GM08714 (cell line): ENCODE results near the gene PATJ.
"Not testable (repeated sequence)": the region's sequence is repeated elsewhere in the genome, so short reads cannot be mapped to it uniquely, and the experiment has no call there.

Experiments used
- H3K4me3 ChIP-seq: fragments of 200-500 bp; sonication (Bioruptor generic); 2 replicates; pipeline ENCODE4 v1.5.1; 2014; ENCODE audit warnings: mild to moderate bottlenecking, low read length, inconsistent platforms
- ZNF274 ChIP-seq: IDR thresholded peaks from 2 replicates; pipeline ENCODE4 v1.6.1; 2012; ENCODE audit warnings: mild to moderate bottlenecking, low read depth, low read length

The PATJ gene

GRCh38 chr1:61914823-61915482 lies 172.7 kb downstream of the PATJ start:
- no peak overlapping the region for H3K4me3 ChIP-seq
- TF ChIP-seq ZNF274 = no peak

DNA sequence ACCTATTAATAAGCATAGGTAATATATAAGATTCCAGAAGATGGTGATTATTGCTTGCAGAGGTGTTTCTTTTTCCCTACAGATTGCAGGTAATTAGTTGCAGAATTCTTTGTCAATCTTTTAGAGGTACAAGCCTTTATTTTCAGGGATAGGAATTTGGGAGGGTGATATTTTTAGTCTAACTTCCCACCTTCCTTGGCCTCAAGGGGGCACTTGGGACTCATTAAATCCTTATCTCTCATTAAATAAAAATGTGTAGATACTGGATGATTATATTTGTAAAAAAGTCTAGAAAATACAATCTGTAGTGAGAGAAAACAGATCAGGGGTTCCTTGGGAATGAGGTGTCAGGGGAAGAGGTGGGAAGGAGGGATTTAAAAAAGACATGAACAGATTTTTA lies 179.2 kb downstream of the PATJ start:
- no peak for TF ChIP-seq ZNF274
- no peak overlapping the region for H3K4me3 ChIP-seq

DNA sequence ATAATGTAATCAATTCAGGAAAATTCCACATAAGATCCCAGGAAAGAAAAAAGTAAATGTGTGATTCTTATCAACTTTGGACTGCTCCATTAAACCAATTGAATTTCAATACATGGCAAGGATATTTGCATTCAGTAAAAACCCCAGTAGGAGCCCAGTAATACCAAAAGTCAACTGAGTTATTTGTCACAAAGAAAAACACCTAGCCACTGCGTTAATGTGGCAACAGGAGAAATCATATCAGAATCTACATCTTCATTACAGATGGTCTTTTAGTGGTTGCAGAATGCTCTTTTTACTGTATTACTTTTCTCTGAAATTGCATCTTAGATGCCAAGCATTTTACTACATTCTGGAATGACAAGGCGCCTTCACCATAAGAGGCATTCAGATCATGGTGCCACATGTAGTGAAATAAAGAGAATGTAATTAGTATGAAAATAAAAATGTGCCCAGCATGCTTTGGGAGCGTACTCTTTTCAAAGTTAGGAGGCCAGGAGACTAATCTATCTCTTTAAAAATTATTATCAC lies 180.7 kb downstream of the PATJ start:
- no peak for TF ChIP-seq ZNF274

GRCh38 chr1:61925591-61926298 lies 183.5 kb downstream of the PATJ start:
- H3K4me3 ChIP-seq = no peak overlapping the region
- no peak for TF ChIP-seq ZNF274

More for the DNA sequence above, 180.7 kb downstream of the PATJ start:
- no peak overlapping the region for H3K4me3 ChIP-seq

- no peak overlapping the region for H3K4me3 ChIP-seq
- no peak for TF ChIP-seq ZNF274
Observed at GRCh38 chr1:61926597-61926996, 184.3 kb downstream of the PATJ start.

GRCh38 chr1:61930116-61930645 lies 187.9 kb downstream of the PATJ start:
- TF ChIP-seq ZNF274 = no peak

GRCh38 chr1:61931587-61932279 lies 189.5 kb downstream of the PATJ start:
- TF ChIP-seq ZNF274 = no peak
- H3K4me3 ChIP-seq = no peak overlapping the region

More at GRCh38 chr1:61930116-61930645, 187.9 kb downstream of the PATJ start:
- no peak overlapping the region for H3K4me3 ChIP-seq

GRCh38 chr1:61935516-61935915 lies 193.2 kb downstream of the PATJ start:
- no peak overlapping the region for H3K4me3 ChIP-seq
- TF ChIP-seq ZNF274 = no peak

GRCh38 chr1:61936839-61937238 lies 194.6 kb downstream of the PATJ start:
- no peak for TF ChIP-seq ZNF274

GRCh38 chr1:61941794-61942193 lies 199.5 kb downstream of the PATJ start:
- no peak for TF ChIP-seq ZNF274
- no peak overlapping the region for H3K4me3 ChIP-seq

More at GRCh38 chr1:61936839-61937238, 194.6 kb downstream of the PATJ start:
- H3K4me3 ChIP-seq = no peak overlapping the region

- H3K4me3 ChIP-seq = no peak overlapping the region
- no peak for TF ChIP-seq ZNF274
Observed at GRCh38 chr1:61942856-61943255, 200.6 kb downstream of the PATJ start.

- not testable (repeated sequence) for H3K4me3 ChIP-seq
Observed at GRCh38 chr1:61948685-61949084, 206.4 kb downstream of the PATJ start.

GRCh38 chr1:61950418-61950817 lies 208.1 kb downstream of the PATJ start:
- no peak overlapping the region for H3K4me3 ChIP-seq
- TF ChIP-seq ZNF274 = no peak
